ENCODE results near the gene ZMAT5.

Gene ZMAT5

DNA sequence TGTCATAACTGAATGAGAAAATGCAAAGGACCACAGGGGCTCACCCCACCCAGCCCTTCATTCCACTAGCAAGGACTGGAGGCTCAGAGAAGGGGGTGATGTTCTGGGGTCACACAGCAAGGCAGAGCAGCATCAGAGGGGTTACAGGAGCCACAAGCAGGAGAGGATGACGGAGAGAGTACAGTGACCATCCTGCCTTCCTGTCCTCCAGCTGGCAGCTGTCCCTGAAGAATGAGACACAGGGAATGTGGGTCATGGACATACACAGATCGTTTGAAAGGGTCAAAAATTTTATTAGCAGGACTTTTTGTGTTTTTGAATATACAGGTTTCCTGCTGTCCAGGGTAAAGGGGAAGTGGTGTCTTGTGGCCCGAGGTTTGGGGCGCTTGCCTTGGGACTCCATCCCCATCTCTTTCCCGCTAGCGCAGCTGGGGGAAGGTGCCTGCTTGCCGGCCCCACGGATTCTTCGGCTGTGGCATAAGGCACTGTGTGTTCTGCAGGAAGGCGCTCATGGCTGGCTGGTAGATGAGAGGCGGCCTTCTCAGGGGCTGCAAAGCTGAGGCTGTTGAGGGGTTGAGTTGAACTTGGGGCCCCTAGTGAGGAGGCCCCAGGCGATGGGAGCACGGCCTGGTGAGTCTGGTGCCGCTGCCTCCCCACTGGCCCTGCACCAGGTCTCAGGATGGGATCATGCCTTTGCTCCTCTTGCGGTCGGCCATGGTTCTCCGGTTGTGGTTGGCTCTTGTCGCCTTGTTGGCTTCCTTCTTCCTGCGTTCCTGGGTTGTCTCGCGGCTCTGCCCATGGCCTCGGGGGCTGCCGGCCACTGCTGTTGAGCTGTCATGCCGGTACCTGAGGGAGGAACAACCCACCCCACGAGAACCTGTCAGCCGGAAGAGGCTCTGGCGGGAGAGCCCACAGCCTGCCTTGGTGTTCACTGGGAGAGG lies 21.8 kb upstream of the ZMAT5 start:
- peaks cover 14% of the 10 kb centered on the region for H3K4me1 ChIP-seq
- H3K4me2 ChIP-seq: no peak overlapping the region
- no peak overlapping the region for H3K9ac ChIP-seq
- no peaks in the 10 kb centered on the region for H3K27me3 ChIP-seq
- no peak for TF ChIP-seq Cebpa-rat (IDR thresholded peaks at IDR 0.05)
- no peaks in the 10 kb centered on the region for H3K9me3 ChIP-seq
- H3K27ac ChIP-seq: no peak overlapping the region
- H3K36me3 ChIP-seq: peaks cover 75% of the 10 kb centered on the region
- no peaks in the 10 kb centered on the region for H4K20me1 ChIP-seq
- no peak overlapping the region for H3K4me3 ChIP-seq

DNA sequence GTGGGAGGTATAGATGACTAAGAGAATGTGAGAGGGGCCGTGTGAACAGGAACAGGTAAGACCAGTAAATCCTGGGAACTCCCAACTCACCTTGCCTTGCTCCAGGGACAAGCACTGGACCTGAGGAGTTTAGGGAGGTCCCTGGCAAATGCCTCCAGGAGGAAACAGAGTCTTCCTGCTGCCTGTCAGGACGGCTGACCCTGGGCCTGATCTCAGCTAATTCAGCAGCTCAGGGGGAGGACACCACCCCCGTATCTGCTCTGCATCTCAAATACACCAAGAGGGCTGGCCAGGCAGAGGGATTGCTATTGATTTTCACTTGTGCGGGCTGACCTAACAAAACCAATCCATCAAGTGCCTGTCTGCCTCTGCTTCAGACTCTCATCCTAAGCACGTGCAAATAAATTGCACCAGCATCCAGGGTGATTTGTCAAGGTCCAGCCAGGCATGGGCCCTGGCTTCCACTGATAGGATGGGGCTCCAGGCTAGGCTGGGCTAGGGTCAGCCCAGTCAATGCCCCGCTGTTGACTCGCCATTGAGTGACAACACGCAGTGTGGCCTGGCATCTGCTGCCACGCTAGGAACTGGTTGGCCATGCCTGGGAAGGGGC lies 20.7 kb upstream of the ZMAT5 start:
- Histone ChIP-seq H3K27ac (no peak overlapping the region), H3K4me1 (peaks cover 15% of the 10 kb centered on the region), H4K20me1 (no peaks in the 10 kb centered on the region), H3K9ac (no peak overlapping the region), H3K9me3 (no peaks in the 10 kb centered on the region), H3K4me2 (no peak overlapping the region), H3K36me3 (peaks cover 64% of the 10 kb centered on the region), H3K4me3 (no peak overlapping the region), H3K27me3 (no peaks in the 10 kb centered on the region)
- TF ChIP-seq Cebpa-rat (IDR thresholded peaks at IDR 0.05): no peak

DNA sequence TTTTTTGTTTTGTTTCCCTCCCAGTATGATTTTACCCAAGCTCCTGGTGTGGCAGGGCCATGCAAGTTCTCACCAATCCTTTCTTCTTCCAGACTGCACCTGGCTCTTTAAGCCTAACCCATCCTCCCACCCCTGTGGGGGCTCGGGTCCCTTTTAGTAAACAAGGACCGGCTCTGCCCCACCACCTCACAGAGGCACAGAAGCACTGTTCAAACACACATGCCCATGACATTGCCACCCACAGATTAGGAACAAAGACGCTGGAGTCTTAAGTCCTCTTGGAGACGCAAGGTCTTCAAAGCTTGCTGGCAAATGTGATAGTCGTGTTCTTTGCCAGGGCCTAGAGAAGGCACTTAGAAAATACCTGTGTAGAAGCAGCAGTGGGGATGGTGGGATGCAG lies 19.2 kb upstream of the ZMAT5 start:
- H3K4me3 ChIP-seq: no peak overlapping the region
- no peaks in the 10 kb centered on the region for H4K20me1 ChIP-seq
- H3K9ac ChIP-seq: no peak overlapping the region
- H3K27ac ChIP-seq: no peak overlapping the region
- peaks cover 15% of the 10 kb centered on the region for H3K4me1 ChIP-seq
- no peak overlapping the region for H3K4me2 ChIP-seq
- TF ChIP-seq Cebpa-rat (IDR thresholded peaks at IDR 0.05): no peak
- no peaks in the 10 kb centered on the region for H3K9me3 ChIP-seq
- no peaks in the 10 kb centered on the region for H3K27me3 ChIP-seq
- H3K36me3 ChIP-seq: peaks cover 50% of the 10 kb centered on the region

DNA sequence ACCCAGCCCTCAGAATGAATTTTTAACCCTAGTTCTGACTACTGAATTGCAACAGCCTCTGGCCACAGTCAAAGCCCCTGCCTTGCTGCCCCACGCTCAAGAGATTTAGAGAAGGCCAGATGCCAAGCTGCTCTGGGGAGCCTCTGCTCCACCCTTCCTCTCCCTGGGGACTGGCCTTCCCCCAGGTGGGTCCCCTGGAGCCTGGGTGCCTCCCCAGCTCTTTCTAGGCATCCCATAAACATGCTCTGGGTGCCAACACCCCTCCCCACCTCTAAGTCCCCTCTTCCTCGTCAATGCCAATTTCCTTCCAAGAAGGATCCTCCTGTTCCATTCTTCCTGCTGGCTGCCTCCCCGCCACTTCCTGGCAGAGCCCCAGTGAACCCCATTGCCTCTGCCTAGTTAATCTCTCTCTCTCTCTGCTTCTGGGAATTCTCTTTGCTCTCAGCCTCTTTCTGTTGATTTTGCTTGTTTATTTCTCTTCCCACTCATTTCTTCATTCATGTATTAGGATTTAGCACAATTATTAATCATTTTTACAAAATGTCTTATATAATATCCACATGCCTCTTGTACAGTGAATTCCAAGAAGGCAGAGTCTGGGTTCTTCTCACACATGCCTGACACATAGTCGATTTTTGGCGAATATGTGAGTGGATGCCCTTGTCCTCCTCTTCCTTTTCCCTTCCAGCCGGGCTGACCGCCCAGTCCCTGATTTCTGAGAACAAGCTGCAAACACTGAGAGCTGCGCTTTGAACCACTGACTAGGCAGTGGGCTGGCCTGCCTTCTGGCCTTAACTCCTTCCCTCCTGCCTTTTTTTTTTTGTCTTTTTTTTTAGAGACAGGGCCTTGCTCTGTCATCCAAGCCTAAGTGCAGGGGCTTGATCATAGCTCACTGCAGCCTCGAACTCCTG lies 17.9 kb upstream of the ZMAT5 start:
- TF ChIP-seq Cebpa-rat (IDR thresholded peaks at IDR 0.05): no peak
- Histone ChIP-seq H3K4me2 (peak overlapping the region; percentile 57), H3K4me3 (no peak overlapping the region), H3K9me3 (no peaks in the 10 kb centered on the region), H3K9ac (peak overlapping the region; percentile 18; the same call in 1 of the 2 replicates), H3K36me3 (peaks cover 36% of the 10 kb centered on the region), H4K20me1 (no peaks in the 10 kb centered on the region), H3K27me3 (no peaks in the 10 kb centered on the region), H3K27ac (peak overlapping the region; percentile 45; the same call in 1 of the 2 replicates), H3K4me1 (peaks cover 15% of the 10 kb centered on the region)

DNA sequence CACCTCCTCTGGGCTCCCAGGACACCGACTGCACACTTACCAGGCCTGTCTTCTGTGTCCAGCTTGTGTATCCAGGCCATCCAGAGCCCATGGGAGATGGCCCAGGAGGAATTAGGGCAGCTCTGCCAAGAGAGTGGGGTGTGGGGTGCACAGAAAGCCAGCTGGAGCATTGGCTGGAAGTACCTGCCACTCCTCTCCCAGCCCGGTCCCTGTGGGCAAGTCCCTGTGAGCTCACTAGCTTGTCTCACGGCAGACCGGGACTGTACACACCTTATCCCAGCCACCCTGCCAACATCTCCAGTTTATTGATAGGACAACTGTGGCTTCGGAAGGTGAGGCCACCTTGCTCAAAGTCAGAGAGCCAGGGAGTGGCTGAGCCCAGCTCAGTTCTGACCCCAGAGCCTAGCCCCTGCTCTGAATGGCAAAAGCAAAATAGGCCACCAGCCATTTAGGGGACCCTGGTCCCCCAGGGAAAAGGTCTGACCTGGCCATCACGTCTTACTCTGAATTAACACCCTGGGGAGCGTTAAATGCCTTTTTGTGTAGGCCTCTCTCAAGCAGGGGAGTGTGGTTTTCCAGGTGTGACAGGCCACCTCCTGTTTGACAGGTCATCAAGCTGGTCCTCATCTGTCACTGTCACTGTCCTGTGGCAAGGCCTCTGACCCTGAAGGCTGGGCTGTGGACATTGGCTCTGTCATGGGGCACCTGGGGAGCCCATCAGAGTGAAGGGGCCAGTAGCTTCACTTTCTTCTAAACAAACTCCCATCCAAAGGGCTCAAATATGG lies 15.4 kb upstream of the ZMAT5 start:
- H3K4me1 ChIP-seq: peaks cover 15% of the 10 kb centered on the region
- no peaks in the 10 kb centered on the region for H4K20me1 ChIP-seq
- H3K27me3 ChIP-seq: no peaks in the 10 kb centered on the region
- H3K27ac ChIP-seq: peak overlapping the region; percentile 35; the same call in 1 of the 2 replicates
- H3K9ac ChIP-seq: no peak overlapping the region
- no peak overlapping the region for H3K4me3 ChIP-seq
- H3K4me2 ChIP-seq: no peak overlapping the region
- TF ChIP-seq Cebpa-rat (IDR thresholded peaks at IDR 0.05): no peak
- H3K36me3 ChIP-seq: peaks cover 12% of the 10 kb centered on the region
- H3K9me3 ChIP-seq: no peaks in the 10 kb centered on the region

DNA sequence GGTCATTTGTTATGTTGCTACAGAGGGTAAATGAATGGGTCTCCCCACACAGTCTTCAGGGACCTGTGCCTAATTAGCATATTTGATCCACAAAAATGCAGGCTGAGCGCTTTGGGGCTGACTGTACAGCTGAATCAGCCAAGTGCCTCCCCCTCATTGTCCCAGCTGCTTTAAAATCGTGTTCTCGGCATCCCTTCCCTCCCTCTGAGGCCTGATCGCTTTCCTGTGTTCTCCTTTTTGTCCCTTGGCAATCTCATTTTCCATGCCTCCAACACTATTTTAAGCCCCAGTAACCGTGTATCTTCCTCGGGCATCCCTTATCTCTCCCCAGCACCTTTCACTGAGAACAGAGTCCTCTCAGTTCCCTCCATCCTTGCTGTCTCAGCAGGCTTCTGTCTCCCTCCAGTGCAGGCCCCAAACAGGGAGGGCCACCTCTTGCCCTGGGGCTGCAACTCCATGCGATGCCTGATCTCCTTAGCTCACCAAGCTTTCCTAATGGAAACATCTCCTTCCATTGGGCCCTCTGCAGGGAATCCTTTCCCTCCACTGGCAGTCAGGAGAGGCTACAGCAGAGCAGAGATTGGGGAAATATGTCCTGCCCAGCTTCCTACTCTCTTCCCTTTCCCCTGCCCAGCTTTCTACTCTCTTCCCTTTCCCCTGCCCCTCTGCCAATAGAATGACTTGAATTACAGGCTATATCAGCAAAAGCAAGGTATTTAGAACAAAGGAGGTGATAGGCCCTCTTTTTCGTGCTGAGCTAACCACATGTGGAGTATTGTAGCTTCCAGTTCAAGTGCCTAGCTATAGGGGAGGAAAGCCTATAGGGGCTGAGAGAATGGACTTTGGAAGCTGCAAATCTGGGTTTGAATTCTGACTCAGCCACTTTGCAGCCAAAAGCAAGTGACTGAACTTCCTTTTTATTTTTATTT lies 14.2 kb upstream of the ZMAT5 start:
- no peaks in the 10 kb centered on the region for H3K27me3 ChIP-seq
- 0 out of 2 replicates have a peak, but pooled peaks cover 2% of the 10 kb centered on the region for H3K36me3 ChIP-seq
- H3K4me2 ChIP-seq: no peak overlapping the region
- no peak overlapping the region; the same call in 1 of the 2 replicates for H3K9ac ChIP-seq
- no peak overlapping the region for H3K4me3 ChIP-seq
- peaks cover 15% of the 10 kb centered on the region for H3K4me1 ChIP-seq
- no peak for TF ChIP-seq Cebpa-rat (IDR thresholded peaks at IDR 0.05)
- H4K20me1 ChIP-seq: no peaks in the 10 kb centered on the region
- H3K9me3 ChIP-seq: no peaks in the 10 kb centered on the region
- H3K27ac ChIP-seq: no peak overlapping the region

DNA sequence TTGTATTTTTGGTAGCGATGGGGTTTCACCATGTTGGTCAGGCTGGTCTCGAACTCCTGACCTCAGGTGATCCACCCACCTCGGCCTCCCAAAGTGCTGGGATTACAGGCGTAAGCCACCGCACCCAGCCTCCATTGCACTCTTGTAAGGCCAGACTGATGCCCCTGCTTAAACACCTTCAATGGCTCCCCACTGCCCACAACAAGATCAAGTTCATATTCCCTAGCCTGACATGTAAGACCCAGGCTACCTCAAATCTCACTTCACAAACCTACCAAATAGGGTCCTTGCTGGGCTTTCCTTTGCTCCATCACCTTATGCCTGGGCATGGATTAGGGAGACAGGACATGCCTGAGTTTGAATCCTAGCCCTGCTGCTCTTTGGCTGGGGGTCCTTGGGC lies 13.4 kb upstream of the ZMAT5 start:
- Histone ChIP-seq H3K36me3 (no peaks in the 10 kb centered on the region), H3K27ac (no peak overlapping the region), H4K20me1 (no peaks in the 10 kb centered on the region), H3K4me2 (no peak overlapping the region), H3K27me3 (no peaks in the 10 kb centered on the region), H3K9ac (no peak overlapping the region), H3K9me3 (no peaks in the 10 kb centered on the region), H3K4me1 (peaks cover 15% of the 10 kb centered on the region), H3K4me3 (no peak overlapping the region)
- no peak for TF ChIP-seq Cebpa-rat (IDR thresholded peaks at IDR 0.05)

DNA sequence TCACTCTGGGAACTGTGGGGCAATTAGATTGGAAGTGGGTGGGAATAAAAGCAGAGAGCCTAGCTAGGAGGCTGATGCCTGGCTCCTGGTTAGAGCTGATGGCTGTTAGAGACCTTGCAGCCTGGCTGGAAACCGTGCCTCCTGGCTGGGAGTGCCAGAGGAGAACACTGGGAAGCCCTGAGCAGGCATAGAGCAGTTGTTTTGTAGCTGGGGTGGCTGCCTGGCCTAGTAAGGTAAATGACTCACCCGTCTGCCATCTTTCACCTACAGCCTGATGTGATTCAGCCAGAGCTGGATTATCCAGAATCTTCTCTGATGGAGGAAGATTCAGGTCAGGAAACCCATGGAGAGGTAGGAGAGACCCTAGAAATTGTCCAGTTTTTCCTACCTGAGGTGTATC lies 6.4 kb upstream of the ZMAT5 start:
- no peak for TF ChIP-seq Cebpa-rat (IDR thresholded peaks at IDR 0.05)
- peaks cover 33% of the 10 kb centered on the region for H3K36me3 ChIP-seq
- no peaks in the 10 kb centered on the region for H3K9me3 ChIP-seq
- H3K4me2 ChIP-seq: no peak overlapping the region
- H3K4me1 ChIP-seq: peaks cover 10% of the 10 kb centered on the region
- no peaks in the 10 kb centered on the region for H3K27me3 ChIP-seq
- H3K4me3 ChIP-seq: no peak overlapping the region
- H4K20me1 ChIP-seq: peaks cover 19% of the 10 kb centered on the region
- no peak overlapping the region for H3K27ac ChIP-seq
- no peak overlapping the region for H3K9ac ChIP-seq

Data from BLaER1 (cell line).